Muscle of arm (tissue), 12 donors: Measurements from ENCODE around the gene ZNF792. TPM values are rescaled to one million over a fixed set of nuclear protein-coding genes. Genes with fewer than 3 reads are reported as not detected.
"Not testable (repeated sequence)": the region's sequence is repeated elsewhere in the genome, so short reads cannot be mapped to it uniquely, and the experiment has no call there.

Experiments used
- DNase-seq: peaks from one replicate; pipeline ENCODE4 v3.0.0-alpha.2; 2013
- polyA plus RNA-seq, 12 donors: library from polyadenylated mRNA; unstranded; fragments of 120-200 nt; gene quantifications; one replicate each; pipeline ENCODE4 v1.2.1, GENCODE V29; 2013; ENCODE audit not compliant: insufficient read length in 12 of 12

ZNF792 gene
- polyA plus RNA-seq, 12 donors: 2.5 to 3.8 (median 3.2) TPM; not detected in 2

- DNase-seq: peak; percentile 89
Measured at GRCh38 chr19:34999498-35000337, 35.7 kb upstream of the ZNF792 start, which contains the start of gene GRAMD1A. Gene GRAMD1A (plus strand): TSS chr19:35000323. CDS start chr19:35000479, 156 bp downstream.

GRCh38 chr19:34998777-34999497 is 34.9 kb upstream of the ZNF792 start:
- no peak for DNase-seq

- not testable (repeated sequence) for DNase-seq
Measured at GRCh38 chr19:34998224-34998623, 34.2 kb upstream of the ZNF792 start.

GRCh38 chr19:34997071-34997617 is 33.1 kb upstream of the ZNF792 start:
- DNase-seq: no peak

- DNase-seq: no peak
Measured at GRCh38 chr19:34995551-34995950, 31.5 kb upstream of the ZNF792 start.

- no peak for DNase-seq
Measured at GRCh38 chr19:34994643-34995541, 30.9 kb upstream of the ZNF792 start.

- no peak for DNase-seq
Measured at GRCh38 chr19:34994286-34994642, 30.2 kb upstream of the ZNF792 start.

- DNase-seq: not testable (repeated sequence)
Measured at GRCh38 chr19:34992582-34992981, 28.6 kb upstream of the ZNF792 start.

GRCh38 chr19:34991542-34992333 is 27.7 kb upstream of the ZNF792 start:
- DNase-seq: no peak

- DNase-seq: no peak
Measured at GRCh38 chr19:34990578-34991192, 26.7 kb upstream of the ZNF792 start.

- DNase-seq: no peak
Measured at GRCh38 chr19:34989298-34989697, 25.3 kb upstream of the ZNF792 start.

- no peak for DNase-seq
Measured at GRCh38 chr19:34988119-34988518, 24.1 kb upstream of the ZNF792 start.

GRCh38 chr19:34985249-34986022 is 21.4 kb upstream of the ZNF792 start:
- DNase-seq: peak; percentile 68

GRCh38 chr19:34984287-34984686 is 20.3 kb upstream of the ZNF792 start:
- DNase-seq: no peak

- DNase-seq: no peak
Measured at GRCh38 chr19:34983786-34984185, 19.8 kb upstream of the ZNF792 start.

GRCh38 chr19:34982275-34982674 is 18.2 kb upstream of the ZNF792 start:
- DNase-seq: no peak

GRCh38 chr19:34979819-34980640 is 16.0 kb upstream of the ZNF792 start:
- DNase-seq: no peak

- no peak for DNase-seq
Measured at GRCh38 chr19:34976611-34977010, 12.6 kb upstream of the ZNF792 start.

GRCh38 chr19:34975056-34975455 is 11.0 kb upstream of the ZNF792 start:
- no peak for DNase-seq
